HepG2 (cell line): ENCODE measurements around the gene TOX4. TPM values are rescaled to one million over a fixed set of nuclear protein-coding genes. Genes with fewer than 3 reads are reported as not detected.
A peak's percentile ranks its signal among the peaks of the same experiment; 100 is the strongest.

Experiments
- ATF2 ChIP-seq: sonication (generic); formaldehyde crosslinking; IDR thresholded peaks from 2 replicates; pipeline ENCODE4 v1.4.0; 2020; ENCODE audit warnings: missing genetic modification reagents
- BRF2 ChIP-seq: sonication (generic); formaldehyde crosslinking; IDR thresholded peaks from 2 replicates; pipeline ENCODE4 v1.8.1; 2022; ENCODE audit warnings: mild to moderate bottlenecking, missing genetic modification reagents
- CTCF ChIP-seq: sonication (generic); formaldehyde crosslinking; IDR thresholded peaks from 2 replicates; pipeline ENCODE4 v1.5.0; 2020; ENCODE audit warnings: mild to moderate bottlenecking, missing genetic modification reagents, moderate library complexity
- FOXK1 ChIP-seq: sonication (generic); formaldehyde crosslinking; IDR thresholded peaks from 2 replicates; pipeline ENCODE4 v1.4.0; 2020; ENCODE audit warnings: low read depth, missing genetic modification reagents, borderline replicate concordance
- HNF4A ChIP-seq: sonication (generic); formaldehyde crosslinking; IDR thresholded peaks from 2 replicates; pipeline ENCODE4 v1.4.0; 2020; ENCODE audit warnings: missing genetic modification reagents
- HNF4G ChIP-seq, 2 experiments: sonication (generic) in 1 of 2; formaldehyde crosslinking in 1 of 2; IDR thresholded peaks; 2 replicates each; pipeline versions ENCODE4 v1.4.0 to v1.6.1; 2011 to 2020; ENCODE audit warnings: borderline replicate concordance in 2 of 2, low read depth in 2 of 2, mild to moderate bottlenecking in 2 of 2, low read length in 1 of 2, missing genetic modification reagents in 1 of 2, moderate library complexity in 1 of 2
- MAFF ChIP-seq: IDR thresholded peaks from 2 replicates; pipeline ENCODE4 v1.6.1; 2011; ENCODE audit warnings: low read depth, low read length, improper control_type of control experiment
- MIXL1 ChIP-seq: IDR thresholded peaks from 2 replicates; pipeline ENCODE4 v1.6.1; 2016
- NFE2L1 ChIP-seq: sonication (generic); formaldehyde crosslinking; IDR thresholded peaks from 2 replicates; pipeline ENCODE4 v1.4.0; 2020; ENCODE audit warnings: missing genetic modification reagents, mild to moderate bottlenecking, borderline replicate concordance
- NFKBIZ ChIP-seq: IDR thresholded peaks from 2 replicates; pipeline ENCODE4 v1.6.1; 2018; ENCODE audit warnings: missing genetic modification reagents, missing compliant biosample characterization
- SMC3 ChIP-seq: IDR thresholded peaks from 2 replicates; pipeline ENCODE4 v1.6.1; 2011; ENCODE audit warnings: low read length, improper control_type of control experiment
- SPEN ChIP-seq: sonication (generic); formaldehyde crosslinking; IDR thresholded peaks from 2 replicates; pipeline ENCODE4 v1.5.1; 2020; ENCODE audit warnings: low read depth, mild to moderate bottlenecking, missing genetic modification reagents
- TCF12 ChIP-seq, 2 experiments: fragments of 450-650 bp in 1 of 2; sonication (generic) in 1 of 2; formaldehyde crosslinking in 1 of 2; IDR thresholded peaks; 2 replicates each; pipeline versions ENCODE4 v1.6.1 to v1.8.0; 2017 to 2022; ENCODE audit warnings: antibody characterized with exemption in 1 of 2, mild to moderate bottlenecking in 1 of 2, missing genetic modification reagents in 1 of 2, moderate library complexity in 1 of 2
- TOE1 ChIP-seq: sonication (generic); formaldehyde crosslinking; IDR thresholded peaks from 2 replicates; pipeline ENCODE4 v1.4.0; 2020; ENCODE audit warnings: mild to moderate bottlenecking, missing genetic modification reagents
- ZBTB21 ChIP-seq: sonication (generic); formaldehyde crosslinking; IDR thresholded peaks from 2 replicates; pipeline ENCODE4 v1.4.0; 2020; ENCODE audit warnings: missing genetic modification reagents
- ZFP62 ChIP-seq: sonication (generic); formaldehyde crosslinking; IDR thresholded peaks from 2 replicates; pipeline ENCODE4 v1.4.0; 2020; ENCODE audit warnings: missing genetic modification reagents
- ZNF552 ChIP-seq: sonication (generic); formaldehyde crosslinking; IDR thresholded peaks from 2 replicates; pipeline ENCODE4 v1.9.0; 2022; ENCODE audit warnings: missing genetic modification reagents, mild to moderate bottlenecking, borderline replicate concordance
- ZNF597 ChIP-seq: sonication (generic); formaldehyde crosslinking; IDR thresholded peaks from 2 replicates; pipeline ENCODE4 v1.5.0; 2020; ENCODE audit warnings: missing genetic modification reagents
- ZNF629 ChIP-seq: sonication (generic); formaldehyde crosslinking; conservative IDR thresholded peaks from 2 replicates; pipeline ENCODE4 v1.5.0; 2020; ENCODE audit warnings: missing genetic modification reagents
- ZZZ3 ChIP-seq: sonication (generic); formaldehyde crosslinking; IDR thresholded peaks from 2 replicates; pipeline ENCODE4 v1.4.0; 2020; ENCODE audit warnings: missing genetic modification reagents, mild to moderate bottlenecking, borderline replicate concordance
- polyA plus RNA-seq, 8 experiments: library from polyadenylated mRNA; depleted of rRNA in 3 of 8; stranded (reverse) in 7 of 8; unstranded in 1 of 8; fragments of >200 nt; fragmentation: Illumina TruSeq in 4 of 8; extraction: Trizol in 4 of 8; gene quantifications; 2 replicates each; pipeline versions ENCODE4 v1.2.1 to v1.2.3, GENCODE V29; 2011 to 2016; ENCODE audit warnings: low read depth in 4 of 8, missing spikeins in 1 of 8, mixed read lengths in 1 of 8; ENCODE audit not compliant: insufficient read depth in 1 of 8
- total RNA-seq, 5 experiments: library from RNA; depleted of rRNA; stranded (reverse); fragments of >200 nt; fragmentation: Illumina TruSeq; extraction: Trizol; gene quantifications; 2 replicates each; pipeline ENCODE4 v1.2.3, GENCODE V29; 2016; ENCODE audit warnings: low read depth in 1 of 5
- TF ChIP-seq, protein P1 (sequence below): sonication (generic); formaldehyde crosslinking; IDR thresholded peaks from 2 replicates; pipeline ENCODE4 v1.5.1; 2020; ENCODE audit warnings: mild to moderate bottlenecking, missing genetic modification reagents, borderline replicate concordance
- TF ChIP-seq, protein P2 (sequence below): sonication (generic); formaldehyde crosslinking; IDR thresholded peaks from 2 replicates; pipeline ENCODE4 v1.8.0; 2022; ENCODE audit warnings: mild to moderate bottlenecking, missing genetic modification reagents, moderate library complexity

TOX4 gene
- total and polyA plus RNA-seq, 2 of the 13 experiments (the other 11 are each of a cell fraction or from before 2014, with no cell fraction given), result 71.8 to 163 TPM

DNA sequence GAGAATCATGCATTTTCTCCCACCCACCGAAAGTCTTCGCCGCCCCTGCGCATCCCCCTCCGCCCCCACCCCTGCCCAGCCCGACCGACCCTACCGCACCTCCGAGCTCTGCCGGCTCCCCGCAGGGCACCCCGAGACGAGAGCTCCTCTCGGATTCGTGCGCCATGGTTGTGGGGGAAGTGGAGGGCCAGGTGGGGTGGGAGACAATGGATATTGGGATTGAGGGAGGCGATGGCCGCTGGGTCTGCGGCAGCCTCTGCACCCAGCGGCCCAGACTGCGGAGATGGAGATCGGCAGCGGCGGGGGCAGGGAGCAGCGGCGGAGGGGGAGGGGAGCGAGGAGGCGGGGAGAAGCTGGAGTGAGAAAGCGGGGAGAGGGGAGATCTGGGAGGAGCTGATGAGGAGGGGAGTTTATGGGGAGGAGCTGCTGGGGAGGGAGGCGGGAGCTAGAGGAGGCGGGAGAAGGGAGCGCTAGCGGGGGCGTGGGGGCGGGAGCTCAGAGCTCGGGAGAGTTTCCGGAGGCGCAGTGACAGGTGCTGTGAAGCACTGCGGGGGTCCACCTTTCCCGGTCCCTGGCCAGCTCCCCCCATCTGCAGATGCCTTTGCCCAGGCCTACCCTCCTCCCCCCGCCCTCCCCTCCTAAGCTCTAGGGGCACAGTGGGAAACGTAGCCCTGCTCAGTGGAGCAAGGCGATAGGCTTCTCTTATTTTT, 49.1 kb downstream of the TOX4 start, which contains the start of gene SALL2 (continued):
- TF ChIP-seq BRF2 (no peak), FOXK1 (CRISPR knock-in tag) (no peak), MAFF (no peak), ZNF552 (no peak), TCF12 (IDR thresholded peaks at IDR 0.05) (no peak), TCF12 (CRISPR knock-in tag; IDR thresholded peaks at IDR 0.05) (no peak), NFKBIZ (CRISPR knock-in tag) (no peak), ZNF629 (CRISPR knock-in tag) (no peak), SMC3 (no peak), ZFP62 (CRISPR knock-in tag) (no peak), ZBTB21 (CRISPR knock-in tag) (no peak), NFE2L1 (CRISPR knock-in tag) (no peak), ATF2 (CRISPR knock-in tag) (no peak), HNF4A (CRISPR knock-in tag) (no peak), ZNF597 (CRISPR knock-in tag) (no peak), HNF4G (IDR thresholded peaks at IDR 0.05; ENCODE audit: borderline replicate concordance, low read depth, low read length) (no peak), HNF4G (CRISPR knock-in tag; IDR thresholded peaks at IDR 0.05; ENCODE audit: borderline replicate concordance, low read depth) (no peak), CTCF (CRISPR knock-in tag) (no peak), MIXL1 (CRISPR knock-in tag) (no peak), SPEN (CRISPR knock-in tag) (peak; percentile 16; the same call in 1 of the 2 replicates), TOE1 (no peak), ZZZ3 (no peak)
- TF ChIP-seq, protein P1, sequence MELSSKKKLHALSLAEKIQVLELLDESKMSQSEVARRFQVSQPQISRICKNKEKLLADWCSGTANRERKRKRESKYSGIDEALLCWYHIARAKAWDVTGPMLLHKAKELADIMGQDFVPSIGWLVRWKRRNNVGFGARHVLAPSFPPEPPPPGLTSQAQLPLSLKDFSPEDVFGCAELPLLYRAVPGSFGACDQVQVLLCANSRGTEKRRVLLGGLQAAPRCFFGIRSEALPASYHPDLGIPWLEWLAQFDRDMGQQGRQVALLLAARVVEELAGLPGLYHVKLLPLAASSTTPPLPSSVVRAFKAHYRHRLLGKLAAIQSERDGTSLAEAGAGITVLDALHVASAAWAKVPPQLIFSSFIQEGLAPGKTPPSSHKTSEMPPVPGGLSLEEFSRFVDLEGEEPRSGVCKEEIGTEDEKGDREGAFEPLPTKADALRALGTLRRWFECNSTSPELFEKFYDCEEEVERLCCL (CRISPR knock-in tag), result no peak
- TF ChIP-seq, protein P2, sequence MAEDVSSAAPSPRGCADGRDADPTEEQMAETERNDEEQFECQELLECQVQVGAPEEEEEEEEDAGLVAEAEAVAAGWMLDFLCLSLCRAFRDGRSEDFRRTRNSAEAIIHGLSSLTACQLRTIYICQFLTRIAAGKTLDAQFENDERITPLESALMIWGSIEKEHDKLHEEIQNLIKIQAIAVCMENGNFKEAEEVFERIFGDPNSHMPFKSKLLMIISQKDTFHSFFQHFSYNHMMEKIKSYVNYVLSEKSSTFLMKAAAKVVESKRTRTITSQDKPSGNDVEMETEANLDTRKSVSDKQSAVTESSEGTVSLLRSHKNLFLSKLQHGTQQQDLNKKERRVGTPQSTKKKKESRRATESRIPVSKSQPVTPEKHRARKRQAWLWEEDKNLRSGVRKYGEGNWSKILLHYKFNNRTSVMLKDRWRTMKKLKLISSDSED (CRISPR knock-in tag), result no peak
